Loucy (cell line): ENCODE measurements around the gene ZC3H11A.

ENCODE experiments used
- CTCF ChIP-seq: fragments of 200-600 bp; sonication (generic); conservative IDR thresholded peaks from 2 replicates; pipeline ENCODE4 v1.5.1; 2014; ENCODE audit warnings: mild to moderate bottlenecking, antibody characterized with exemption, low read length
- EZH2phosphoT487 ChIP-seq: fragments of 200-600 bp; IDR thresholded peaks from 2 replicates; pipeline ENCODE4 v1.6.1; 2018; ENCODE audit warnings: antibody characterized with exemption, mild to moderate bottlenecking, moderate library complexity, borderline replicate concordance

GRCh38 chr1:203791498-203791897 is 3.9 kb upstream of the ZC3H11A start:
- TF ChIP-seq CTCF, result no peak
- TF ChIP-seq EZH2phosphoT487, result no peak
